ENCODE data around the gene AK8.

DNA sequence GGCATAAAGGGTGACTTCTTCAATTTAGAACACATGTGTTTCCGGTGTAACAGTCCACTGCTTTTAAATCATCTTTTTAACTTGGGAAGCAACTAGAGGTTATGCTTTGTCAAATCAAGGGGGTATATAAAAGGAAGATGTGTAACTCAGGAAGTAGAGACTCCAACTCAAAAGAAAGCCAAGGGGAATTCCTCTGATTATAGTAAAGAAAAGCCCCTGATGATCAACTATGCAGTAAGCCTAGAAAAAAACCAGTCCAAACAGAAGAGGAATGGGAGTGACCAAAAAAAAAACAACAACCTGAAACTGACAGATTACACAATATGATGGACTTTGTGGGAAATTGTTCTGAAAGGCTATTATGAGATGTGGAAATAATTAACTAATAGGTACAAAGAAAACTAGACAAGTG lies 90.3 kb downstream of the AK8 start:
- TF ChIP-seq CTCF (IDR thresholded peaks at IDR 0.05) (no peak), POLR2A (IDR thresholded peaks at IDR 0.05) (no peak)
